Activated CD8-positive, alpha-beta T cell treated with anti-CD3 and anti-CD28 coated beads for 36 hours (primary cell): ENCODE measurements around the gene SRA1. TPM values are rescaled to one million over a fixed set of nuclear protein-coding genes. Genes with fewer than 3 reads are reported as not detected.

Source experiments
- ATAC-seq: fragments of 200-7000 bp; cut with Tn5 transposase; one replicate; pipeline ENCODE4 v1.10.0; 2021; ENCODE audit warnings: mild to moderate bottlenecking, moderate library complexity
- CTCF ChIA-PET: fragments of 350-600 bp; sonication (Branson Sonifier 250); formaldehyde crosslinking; loops from one replicate; lab custom pipeline; 2021; ENCODE audit warnings: antibody characterized with exemption; lab: Charles Lee
- POLR2A ChIA-PET: fragments of 350-600 bp; sonication (Branson Sonifier 250); formaldehyde crosslinking; loops from one replicate; lab custom pipeline; 2021; ENCODE audit warnings: antibody characterized with exemption; lab: Charles Lee
- DNase-seq: peaks from one replicate; pipeline ENCODE4 v3.0.0-alpha.2; 2020
- H3K27ac Mint-ChIP-seq: one replicate; pipeline ENCODE4 v1.8.0; 2021; ENCODE audit warnings: mild to moderate bottlenecking, mixed read lengths
- H3K27me3 Mint-ChIP-seq: one replicate; pipeline ENCODE4 v1.8.0; 2021; ENCODE audit warnings: mixed read lengths
- H3K36me3 Mint-ChIP-seq: one replicate; pipeline ENCODE4 v1.8.0; 2021; ENCODE audit warnings: low read depth, mixed read lengths
- H3K4me1 Mint-ChIP-seq: one replicate; pipeline ENCODE4 v1.8.0; 2021; ENCODE audit warnings: low read depth, mixed read lengths
- H3K4me3 Mint-ChIP-seq: one replicate; pipeline ENCODE4 v1.8.0; 2021; ENCODE audit warnings: mild to moderate bottlenecking, moderate library complexity, mixed read lengths
- H3K9me3 Mint-ChIP-seq: one replicate; pipeline ENCODE4 v1.8.0; 2021; ENCODE audit warnings: mixed read lengths
- intact Hi-C: fragments of 100-400 bp; cut with micrococcal nuclease; formaldehyde crosslinking; loops from one replicate; pipeline ENCODE4 v1.10.0; 2022
- total RNA-seq, 2 experiments: library from RNA; stranded (reverse); gene quantifications; one replicate each; pipeline ENCODE4 v1.2.3, GENCODE V29; 2021
- TF ChIP-seq, protein P1 (sequence below): fragments of 200-600 bp; IDR thresholded peaks from one replicate; pipeline ENCODE4 v1.8.0; 2022; ENCODE audit warnings: antibody characterized with exemption, mild to moderate bottlenecking

SRA1 gene
- total RNA-seq, 2 experiments from 2014 or later, result 47.8 to 49.5 TPM

DNA sequence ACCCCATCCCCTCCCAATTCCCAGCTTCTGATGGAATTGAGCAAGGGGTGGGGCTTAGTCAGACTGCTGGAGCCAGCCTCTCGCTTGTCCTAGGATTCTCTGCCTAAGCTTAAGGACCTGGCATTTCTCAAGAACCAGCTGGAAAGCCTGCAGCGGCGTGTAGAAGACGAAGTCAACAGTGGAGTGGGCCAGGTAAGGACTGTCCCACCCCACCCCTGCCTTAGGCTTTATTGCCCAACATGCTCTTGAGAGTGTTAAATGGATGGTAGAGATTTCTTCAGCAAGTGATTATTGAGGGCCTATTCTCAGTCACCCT, 8.5 kb upstream of the SRA1 start:
- H3K4me1 Mint-ChIP-seq, result peaks cover 58% of the 10 kb centered on the region
- H3K27ac Mint-ChIP-seq, result peak overlapping the region; percentile 89
- DNase-seq (no peak), ATAC-seq (no peak)
- peak overlapping the region; percentile 88 for H3K4me3 Mint-ChIP-seq
- ChIA-PET POLR2A (interaction anchor here (0.8 to 5.9 kb wide), 6 partner anchors 18 to 125 kb away, joined by 3 to 38 read pairs (median 4); partner anchors contain the start of genes EIF4EBP3, HARS1, HARS2 and IK), CTCF (interaction anchor here (1.0 to 2.6 kb wide), 4 partner anchors 18 to 193 kb away, joined by 3 to 12 read pairs (median 6); partner anchors contain the start of gene EIF4EBP3)
- no peaks in the 10 kb centered on the region for H3K27me3 Mint-ChIP-seq
- intact Hi-C loops, result loop anchor here (10.0 kb wide), 1 partner anchor 139 kb away; the partner anchor contains the start of gene ZMAT2
- H3K9me3 Mint-ChIP-seq, result no peaks in the 10 kb centered on the region
- TF ChIP-seq, protein P1, sequence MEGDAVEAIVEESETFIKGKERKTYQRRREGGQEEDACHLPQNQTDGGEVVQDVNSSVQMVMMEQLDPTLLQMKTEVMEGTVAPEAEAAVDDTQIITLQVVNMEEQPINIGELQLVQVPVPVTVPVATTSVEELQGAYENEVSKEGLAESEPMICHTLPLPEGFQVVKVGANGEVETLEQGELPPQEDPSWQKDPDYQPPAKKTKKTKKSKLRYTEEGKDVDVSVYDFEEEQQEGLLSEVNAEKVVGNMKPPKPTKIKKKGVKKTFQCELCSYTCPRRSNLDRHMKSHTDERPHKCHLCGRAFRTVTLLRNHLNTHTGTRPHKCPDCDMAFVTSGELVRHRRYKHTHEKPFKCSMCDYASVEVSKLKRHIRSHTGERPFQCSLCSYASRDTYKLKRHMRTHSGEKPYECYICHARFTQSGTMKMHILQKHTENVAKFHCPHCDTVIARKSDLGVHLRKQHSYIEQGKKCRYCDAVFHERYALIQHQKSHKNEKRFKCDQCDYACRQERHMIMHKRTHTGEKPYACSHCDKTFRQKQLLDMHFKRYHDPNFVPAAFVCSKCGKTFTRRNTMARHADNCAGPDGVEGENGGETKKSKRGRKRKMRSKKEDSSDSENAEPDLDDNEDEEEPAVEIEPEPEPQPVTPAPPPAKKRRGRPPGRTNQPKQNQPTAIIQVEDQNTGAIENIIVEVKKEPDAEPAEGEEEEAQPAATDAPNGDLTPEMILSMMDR, result no peak
- H3K36me3 Mint-ChIP-seq, result peaks cover 32% of the 10 kb centered on the region

GRCh38 chr5:140565024-140565779, 7.9 kb upstream of the SRA1 start:
- ChIA-PET CTCF (interaction anchor here (1.0 to 2.6 kb wide), 4 partner anchors 17 to 192 kb away, joined by 3 to 12 read pairs (median 6); partner anchors contain the start of gene EIF4EBP3), POLR2A (interaction anchor here (0.6 to 5.9 kb wide), 7 partner anchors 8 to 82 kb away, joined by 3 to 38 read pairs (median 3); partner anchors contain the start of genes EIF4EBP3, IK and NDUFA2)
- Mint-ChIP-seq H3K27ac (peak overlapping the region; percentile 89), H3K27me3 (no peaks in the 10 kb centered on the region), H3K4me3 (peak overlapping the region; percentile 88), H3K36me3 (peaks cover 30% of the 10 kb centered on the region), H3K4me1 (peaks cover 56% of the 10 kb centered on the region), H3K9me3 (no peaks in the 10 kb centered on the region)
- DNase-seq (no peak), ATAC-seq (no peak)
- TF ChIP-seq, protein P1, result no peak
- intact Hi-C loops, result loop anchor here (10.0 kb wide), 1 partner anchor 140 kb away; the partner anchor contains the start of gene ZMAT2

- POLR2A ChIA-PET, result interaction anchor here (0.6 to 5.9 kb wide), 10 partner anchors 10 to 162 kb away, joined by 3 to 38 read pairs (median 3); partner anchors contain the start of genes EIF4EBP3, IK and NDUFA2
- no peaks in the 10 kb centered on the region for H3K9me3 Mint-ChIP-seq
- ATAC-seq, result peak; percentile 95
- H3K4me3 Mint-ChIP-seq, result peak within 1 kb of the TSS; percentile 88
- CTCF ChIA-PET, result interaction anchor here (1.0 to 2.6 kb wide), 4 partner anchors 13 to 74 kb away, joined by 3 to 12 read pairs (median 6); partner anchors contain the start of gene EIF4EBP3
- intact Hi-C loops, result loop anchor here (10.0 kb wide), 1 partner anchor 140 kb away; the partner anchor contains the start of gene ZMAT2
- peak; percentile 97 for DNase-seq
- H3K27me3 Mint-ChIP-seq, result no peaks in the 10 kb centered on the region
- peaks cover 54% of the 10 kb centered on the region for H3K4me1 Mint-ChIP-seq
- peaks cover 30% of the 10 kb centered on the region for H3K36me3 Mint-ChIP-seq
- peak within 1 kb of the TSS; percentile 90 for H3K27ac Mint-ChIP-seq
- TF ChIP-seq, protein P1, result no peak
Observed at GRCh38 chr5:140564196-140565023, 7.1 kb upstream of the SRA1 start, which contains the start of the genes APBB3 and SLC35A4. APBB3 (minus strand) TSS chr5:140564598; CDS start chr5:140564245, 353 bp downstream. SLC35A4 (plus strand) TSS chr5:140564828; CDS start chr5:140567170, 2,342 bp downstream.

DNA sequence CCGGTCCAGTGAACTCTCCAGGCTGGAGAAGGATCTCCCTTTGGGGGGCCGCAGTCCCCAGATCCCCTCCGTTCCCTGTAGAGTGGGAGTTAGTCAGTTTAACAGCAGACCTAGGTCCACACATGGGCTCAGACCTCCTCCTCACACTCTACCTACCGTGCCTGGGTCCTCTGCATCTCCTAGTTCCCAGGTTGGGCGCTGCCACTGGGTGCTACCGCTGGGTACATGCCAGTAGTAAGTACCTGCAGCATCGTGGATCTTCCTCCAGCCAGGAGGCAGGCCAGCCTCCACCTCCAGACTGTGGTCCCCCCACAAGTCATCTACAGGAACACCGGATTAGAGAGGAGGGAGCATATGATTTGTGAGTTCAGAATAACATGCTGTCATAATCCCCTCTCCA, 6.3 kb upstream of the SRA1 start:
- POLR2A ChIA-PET, result interaction anchor here (0.7 to 5.9 kb wide), 6 partner anchors 10 to 161 kb away, joined by 3 to 38 read pairs (median 4); partner anchors contain the start of genes EIF4EBP3, IK and NDUFA2
- Mint-ChIP-seq H3K27me3 (no peaks in the 10 kb centered on the region), H3K4me1 (peaks cover 45% of the 10 kb centered on the region), H3K27ac (peak overlapping the region; percentile 90), H3K9me3 (no peaks in the 10 kb centered on the region), H3K36me3 (peaks cover 28% of the 10 kb centered on the region), H3K4me3 (peak overlapping the region; percentile 88)
- DNase-seq (peak; percentile 25), ATAC-seq (no peak)
- CTCF ChIA-PET, result interaction anchor here (0.9 to 1.5 kb wide), 2 partner anchors 11 to 13 kb away, joined by 3 to 5 read pairs; no protein-coding TSS in a partner anchor
- TF ChIP-seq, protein P1, result no peak
- intact Hi-C loops, result loop anchor here (10.0 kb wide), 1 partner anchor 141 kb away; the partner anchor contains the start of gene ZMAT2
